ENCODE measurements around the gene CFAP46. TPM values are rescaled to one million over a fixed set of nuclear protein-coding genes. Genes with fewer than 3 reads are reported as not detected.
"Not testable (repeated sequence)": the region's sequence is repeated elsewhere in the genome, so short reads cannot be mapped to it uniquely, and the experiment has no call there.

The CFAP46 gene
- total RNA-seq, 2 experiments from 2014 or later: not detected

GRCh38 chr10:132798876-132799275, 143.5 kb downstream of the CFAP46 start:
- Histone ChIP-seq H3K4me2 (ENCODE audit: low read length) (no peak overlapping the region), H3K79me2 (ENCODE audit: insufficient read depth, low read depth, low read length) (no peaks in the 10 kb centered on the region), H3K4me1 (ENCODE audit: insufficient read depth, low read length, poor library complexity, severe bottlenecking) (no peaks in the 10 kb centered on the region), H3K9me2 (ENCODE audit: insufficient read depth, low read length) (no peaks in the 10 kb centered on the region), H4K20me1 (ENCODE audit: insufficient read depth, low read length) (no peaks in the 10 kb centered on the region), H3K9me3 (ENCODE audit: low read length) (no peaks in the 10 kb centered on the region), H3K4me3 (ENCODE audit: low read depth, low read length, poor library complexity, severe bottlenecking) (no peak overlapping the region), H3K36me3 (ENCODE audit: insufficient read depth, low read length) (no peaks in the 10 kb centered on the region), H3K27ac (ENCODE audit: low read depth, low read length, poor library complexity, severe bottlenecking) (no peak overlapping the region), H2AFZ (ENCODE audit: low read length) (no peak overlapping the region)
- POLR2A ChIA-PET: no interaction called here
- CTCF ChIA-PET (ENCODE audit: unreplicated experiment): no interaction called here
- DNase-seq (ENCODE audit: low spot score): no peak
- TF ChIP-seq EZH2phosphoT487 (IDR thresholded peaks at IDR 0.05; ENCODE audit: borderline replicate concordance, low read depth, low read length) (no peak), CTCF (conservative IDR thresholded peaks at IDR 0.05; ENCODE audit: low read length) (no peak)
- no TSS peak for BruUV-seq (replicated peaks)
- intact Hi-C loops (cut with micrococcal nuclease; ENCODE audit: unreplicated experiment): no loop called here

DNA sequence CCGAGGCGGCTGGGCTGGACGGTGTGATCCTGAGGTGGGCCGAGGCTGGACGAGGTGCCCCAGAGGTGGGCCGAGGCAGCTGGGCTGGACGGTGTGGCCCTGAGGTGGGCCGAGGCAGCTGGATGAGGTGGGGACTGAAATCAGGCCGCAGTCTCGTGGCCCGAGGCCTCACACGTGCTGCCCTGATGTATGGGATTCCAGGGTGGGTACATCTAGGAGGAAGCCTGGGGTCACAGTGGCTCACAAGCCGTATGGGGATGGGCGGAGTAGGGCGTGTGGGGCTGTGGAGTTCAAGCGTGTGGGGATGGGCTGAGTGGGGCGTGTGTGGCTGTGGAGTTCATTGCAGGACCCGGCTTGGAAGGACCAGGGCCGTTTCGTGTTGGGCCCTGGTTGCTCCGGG, 144.0 kb downstream of the CFAP46 start:
- Histone ChIP-seq H2AFZ (ENCODE audit: low read length) (no peak overlapping the region), H4K20me1 (ENCODE audit: insufficient read depth, low read length) (no peaks in the 10 kb centered on the region), H3K9me2 (ENCODE audit: insufficient read depth, low read length) (no peaks in the 10 kb centered on the region), H3K4me3 (ENCODE audit: low read depth, low read length, poor library complexity, severe bottlenecking) (no peak overlapping the region), H3K4me1 (ENCODE audit: insufficient read depth, low read length, poor library complexity, severe bottlenecking) (no peaks in the 10 kb centered on the region), H3K79me2 (ENCODE audit: insufficient read depth, low read depth, low read length) (no peaks in the 10 kb centered on the region), H3K9me3 (ENCODE audit: low read length) (no peaks in the 10 kb centered on the region), H3K36me3 (ENCODE audit: insufficient read depth, low read length) (no peaks in the 10 kb centered on the region), H3K4me2 (ENCODE audit: low read length) (no peak overlapping the region), H3K27ac (ENCODE audit: low read depth, low read length, poor library complexity, severe bottlenecking) (no peak overlapping the region)
- ChIA-PET CTCF (ENCODE audit: unreplicated experiment) (no interaction called here), POLR2A (no interaction called here)
- TF ChIP-seq CTCF (conservative IDR thresholded peaks at IDR 0.05; ENCODE audit: low read length): no peak
- BruUV-seq (replicated peaks): no TSS peak
- intact Hi-C loops (cut with micrococcal nuclease; ENCODE audit: unreplicated experiment): no loop called here
- no peak for DNase-seq (ENCODE audit: low spot score)

DNA sequence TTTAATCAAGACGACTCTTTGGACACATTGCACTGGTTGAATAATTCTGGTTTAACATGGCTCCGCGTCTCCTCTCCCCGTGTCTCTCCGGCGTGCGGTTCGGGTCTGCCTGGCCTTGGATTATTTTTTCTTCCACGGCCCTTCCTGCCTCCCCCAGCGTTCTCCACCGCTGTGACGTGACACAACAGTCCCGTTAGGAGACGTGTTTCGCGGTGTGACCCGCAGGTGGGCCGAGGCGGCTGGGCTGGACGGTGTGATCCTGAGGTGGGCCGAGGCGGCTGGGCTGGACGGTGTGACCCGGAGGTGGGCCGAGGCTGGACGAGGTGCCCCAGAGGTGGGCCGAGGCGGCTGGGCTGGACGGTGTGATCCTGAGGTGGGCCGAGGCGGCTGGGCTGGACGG, 144.4 kb downstream of the CFAP46 start:
- DNase-seq (ENCODE audit: low spot score); H3K4me2 ChIP-seq (ENCODE audit: low read length); CTCF ChIA-PET (ENCODE audit: unreplicated experiment); POLR2A ChIA-PET; H3K79me2 ChIP-seq (ENCODE audit: insufficient read depth, low read depth, low read length); intact Hi-C loops (cut with micrococcal nuclease; ENCODE audit: unreplicated experiment); H3K27ac ChIP-seq (ENCODE audit: low read depth, low read length, poor library complexity, severe bottlenecking); H3K4me3 ChIP-seq (ENCODE audit: low read depth, low read length, poor library complexity, severe bottlenecking); H3K4me1 ChIP-seq (ENCODE audit: insufficient read depth, low read length, poor library complexity, severe bottlenecking); BruUV-seq (replicated peaks); H3K9me2 ChIP-seq (ENCODE audit: insufficient read depth, low read length); H3K9me3 ChIP-seq (ENCODE audit: low read length); H3K36me3 ChIP-seq (ENCODE audit: insufficient read depth, low read length); H2AFZ ChIP-seq (ENCODE audit: low read length); H4K20me1 ChIP-seq (ENCODE audit: insufficient read depth, low read length): not testable (repeated sequence)
